Esophagus squamous epithelium (tissue), 4 donors: ENCODE measurements around the gene GSTM4.

Source experiments
- POLR2A ChIP-seq, 4 donors: fragments of 450-650 bp; IDR thresholded peaks; one replicate each; pipeline ENCODE4 v1.6.1; 2017; ENCODE audit warnings: antibody characterized with exemption in 4 of 4, mild to moderate bottlenecking in 4 of 4, moderate library complexity in 3 of 4
- TF ChIP-seq, protein P1 (sequence below), 6 experiments: fragments of 450-650 bp in 4 of 6; fragments of 200-600 bp in 2 of 6; sonication (generic) in 2 of 6; IDR thresholded peaks; one replicate each; pipeline ENCODE4 v1.5.1; 2016 to 2019; ENCODE audit warnings: antibody characterized with exemption in 6 of 6, mild to moderate bottlenecking in 4 of 6, moderate library complexity in 4 of 6

DNA sequence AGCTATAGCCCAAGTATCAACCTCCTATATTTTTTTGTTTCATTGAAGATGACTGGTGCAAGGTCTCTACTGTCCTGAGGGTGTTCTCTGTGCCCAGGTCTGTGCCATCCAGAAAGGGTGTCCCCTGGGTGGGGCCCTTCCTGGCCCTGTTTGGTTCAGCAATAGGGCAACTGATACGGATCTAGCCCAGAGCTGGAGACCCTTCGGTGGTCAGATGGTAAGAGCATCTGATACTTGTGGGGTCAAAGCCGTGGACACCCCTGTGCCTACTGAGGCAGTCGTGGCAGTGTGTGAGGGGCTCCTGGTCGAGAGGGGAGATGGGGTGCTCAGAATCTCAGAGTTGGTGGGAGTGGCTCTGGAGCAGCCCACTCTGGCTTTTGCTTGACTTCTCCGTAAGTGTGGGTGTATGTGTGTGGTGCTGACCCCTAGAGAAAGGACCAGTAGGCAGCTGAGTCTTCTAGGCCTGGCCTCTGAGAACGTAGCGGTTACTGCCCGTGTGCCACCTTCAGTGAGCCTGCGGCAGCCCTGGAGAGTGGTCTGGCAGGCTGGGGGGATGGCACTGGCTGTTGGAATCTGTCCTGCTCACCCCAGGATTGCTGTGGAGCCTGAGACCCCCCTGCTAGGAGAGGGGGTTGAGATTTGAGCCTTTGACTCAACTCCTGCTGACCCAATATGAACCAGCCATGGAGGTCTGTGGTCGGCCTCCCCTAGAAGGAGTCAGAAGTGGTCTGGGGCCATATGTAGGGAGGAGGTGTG, 33.6 kb upstream of the GSTM4 start:
- TF ChIP-seq, protein P1, sequence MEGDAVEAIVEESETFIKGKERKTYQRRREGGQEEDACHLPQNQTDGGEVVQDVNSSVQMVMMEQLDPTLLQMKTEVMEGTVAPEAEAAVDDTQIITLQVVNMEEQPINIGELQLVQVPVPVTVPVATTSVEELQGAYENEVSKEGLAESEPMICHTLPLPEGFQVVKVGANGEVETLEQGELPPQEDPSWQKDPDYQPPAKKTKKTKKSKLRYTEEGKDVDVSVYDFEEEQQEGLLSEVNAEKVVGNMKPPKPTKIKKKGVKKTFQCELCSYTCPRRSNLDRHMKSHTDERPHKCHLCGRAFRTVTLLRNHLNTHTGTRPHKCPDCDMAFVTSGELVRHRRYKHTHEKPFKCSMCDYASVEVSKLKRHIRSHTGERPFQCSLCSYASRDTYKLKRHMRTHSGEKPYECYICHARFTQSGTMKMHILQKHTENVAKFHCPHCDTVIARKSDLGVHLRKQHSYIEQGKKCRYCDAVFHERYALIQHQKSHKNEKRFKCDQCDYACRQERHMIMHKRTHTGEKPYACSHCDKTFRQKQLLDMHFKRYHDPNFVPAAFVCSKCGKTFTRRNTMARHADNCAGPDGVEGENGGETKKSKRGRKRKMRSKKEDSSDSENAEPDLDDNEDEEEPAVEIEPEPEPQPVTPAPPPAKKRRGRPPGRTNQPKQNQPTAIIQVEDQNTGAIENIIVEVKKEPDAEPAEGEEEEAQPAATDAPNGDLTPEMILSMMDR (IDR thresholded peaks at IDR 0.05) = no peak
- no peak for TF ChIP-seq POLR2A (IDR thresholded peaks at IDR 0.05)
